ENCODE results near the gene GHR.

- TF ChIP-seq ZNF174 (tag by site-specific recombination; IDR thresholded peaks at IDR 0.05) (no peak), YY1 (tag by site-specific recombination; IDR thresholded peaks at IDR 0.05) (no peak), ZNF391 (tag by site-specific recombination; IDR thresholded peaks at IDR 0.05; ENCODE audit: borderline replicate concordance, low read depth) (no peak), ZNF302 (tag by site-specific recombination; IDR thresholded peaks at IDR 0.05; ENCODE audit: low read depth) (no peak), ZNF24 (tag by site-specific recombination; IDR thresholded peaks at IDR 0.05) (no peak), SETDB1 (IDR thresholded peaks at IDR 0.05; ENCODE audit: insufficient read length, low read length) (no peak), ZNF274 (IDR thresholded peaks at IDR 0.05; ENCODE audit: low read length) (no peak), ZNF274 (tag by site-specific recombination; IDR thresholded peaks at IDR 0.05; ENCODE audit: borderline replicate concordance) (no peak)
- TF ChIP-seq, protein P1, sequence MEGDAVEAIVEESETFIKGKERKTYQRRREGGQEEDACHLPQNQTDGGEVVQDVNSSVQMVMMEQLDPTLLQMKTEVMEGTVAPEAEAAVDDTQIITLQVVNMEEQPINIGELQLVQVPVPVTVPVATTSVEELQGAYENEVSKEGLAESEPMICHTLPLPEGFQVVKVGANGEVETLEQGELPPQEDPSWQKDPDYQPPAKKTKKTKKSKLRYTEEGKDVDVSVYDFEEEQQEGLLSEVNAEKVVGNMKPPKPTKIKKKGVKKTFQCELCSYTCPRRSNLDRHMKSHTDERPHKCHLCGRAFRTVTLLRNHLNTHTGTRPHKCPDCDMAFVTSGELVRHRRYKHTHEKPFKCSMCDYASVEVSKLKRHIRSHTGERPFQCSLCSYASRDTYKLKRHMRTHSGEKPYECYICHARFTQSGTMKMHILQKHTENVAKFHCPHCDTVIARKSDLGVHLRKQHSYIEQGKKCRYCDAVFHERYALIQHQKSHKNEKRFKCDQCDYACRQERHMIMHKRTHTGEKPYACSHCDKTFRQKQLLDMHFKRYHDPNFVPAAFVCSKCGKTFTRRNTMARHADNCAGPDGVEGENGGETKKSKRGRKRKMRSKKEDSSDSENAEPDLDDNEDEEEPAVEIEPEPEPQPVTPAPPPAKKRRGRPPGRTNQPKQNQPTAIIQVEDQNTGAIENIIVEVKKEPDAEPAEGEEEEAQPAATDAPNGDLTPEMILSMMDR (tag by site-specific recombination; IDR thresholded peaks at IDR 0.05), result no peak
- TF ChIP-seq, protein P2, sequence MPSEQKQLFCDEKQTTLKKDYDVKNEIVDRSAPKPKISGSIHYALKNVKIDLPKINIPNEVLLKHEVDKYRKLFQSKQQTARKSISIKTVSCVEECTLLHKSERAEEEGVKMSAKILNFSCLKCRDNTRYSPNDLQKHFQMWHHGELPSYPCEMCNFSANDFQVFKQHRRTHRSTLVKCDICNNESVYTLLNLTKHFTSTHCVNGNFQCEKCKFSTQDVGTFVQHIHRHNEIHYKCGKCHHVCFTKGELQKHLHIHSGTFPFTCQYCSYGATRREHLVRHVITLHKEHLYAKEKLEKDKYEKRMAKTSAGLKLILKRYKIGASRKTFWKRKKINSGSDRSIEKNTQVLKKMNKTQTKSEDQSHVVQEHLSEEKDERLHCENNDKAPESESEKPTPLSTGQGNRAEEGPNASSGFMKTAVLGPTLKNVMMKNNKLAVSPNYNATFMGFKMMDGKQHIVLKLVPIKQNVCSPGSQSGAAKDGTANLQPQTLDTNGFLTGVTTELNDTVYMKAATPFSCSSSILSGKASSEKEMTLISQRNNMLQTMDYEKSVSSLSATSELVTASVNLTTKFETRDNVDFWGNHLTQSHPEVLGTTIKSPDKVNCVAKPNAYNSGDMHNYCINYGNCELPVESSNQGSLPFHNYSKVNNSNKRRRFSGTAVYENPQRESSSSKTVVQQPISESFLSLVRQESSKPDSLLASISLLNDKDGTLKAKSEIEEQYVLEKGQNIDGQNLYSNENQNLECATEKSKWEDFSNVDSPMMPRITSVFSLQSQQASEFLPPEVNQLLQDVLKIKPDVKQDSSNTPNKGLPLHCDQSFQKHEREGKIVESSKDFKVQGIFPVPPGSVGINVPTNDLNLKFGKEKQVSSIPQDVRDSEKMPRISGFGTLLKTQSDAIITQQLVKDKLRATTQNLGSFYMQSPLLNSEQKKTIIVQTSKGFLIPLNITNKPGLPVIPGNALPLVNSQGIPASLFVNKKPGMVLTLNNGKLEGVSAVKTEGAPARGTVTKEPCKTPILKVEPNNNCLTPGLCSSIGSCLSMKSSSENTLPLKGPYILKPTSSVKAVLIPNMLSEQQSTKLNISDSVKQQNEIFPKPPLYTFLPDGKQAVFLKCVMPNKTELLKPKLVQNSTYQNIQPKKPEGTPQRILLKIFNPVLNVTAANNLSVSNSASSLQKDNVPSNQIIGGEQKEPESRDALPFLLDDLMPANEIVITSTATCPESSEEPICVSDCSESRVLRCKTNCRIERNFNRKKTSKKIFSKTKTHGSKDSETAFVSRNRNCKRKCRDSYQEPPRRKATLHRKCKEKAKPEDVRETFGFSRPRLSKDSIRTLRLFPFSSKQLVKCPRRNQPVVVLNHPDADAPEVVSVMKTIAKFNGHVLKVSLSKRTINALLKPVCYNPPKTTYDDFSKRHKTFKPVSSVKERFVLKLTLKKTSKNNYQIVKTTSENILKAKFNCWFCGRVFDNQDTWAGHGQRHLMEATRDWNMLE (tag by site-specific recombination; conservative IDR thresholded peaks at IDR 0.05; ENCODE audit: low read depth), result no peak
- TF ChIP-seq, protein P3, sequence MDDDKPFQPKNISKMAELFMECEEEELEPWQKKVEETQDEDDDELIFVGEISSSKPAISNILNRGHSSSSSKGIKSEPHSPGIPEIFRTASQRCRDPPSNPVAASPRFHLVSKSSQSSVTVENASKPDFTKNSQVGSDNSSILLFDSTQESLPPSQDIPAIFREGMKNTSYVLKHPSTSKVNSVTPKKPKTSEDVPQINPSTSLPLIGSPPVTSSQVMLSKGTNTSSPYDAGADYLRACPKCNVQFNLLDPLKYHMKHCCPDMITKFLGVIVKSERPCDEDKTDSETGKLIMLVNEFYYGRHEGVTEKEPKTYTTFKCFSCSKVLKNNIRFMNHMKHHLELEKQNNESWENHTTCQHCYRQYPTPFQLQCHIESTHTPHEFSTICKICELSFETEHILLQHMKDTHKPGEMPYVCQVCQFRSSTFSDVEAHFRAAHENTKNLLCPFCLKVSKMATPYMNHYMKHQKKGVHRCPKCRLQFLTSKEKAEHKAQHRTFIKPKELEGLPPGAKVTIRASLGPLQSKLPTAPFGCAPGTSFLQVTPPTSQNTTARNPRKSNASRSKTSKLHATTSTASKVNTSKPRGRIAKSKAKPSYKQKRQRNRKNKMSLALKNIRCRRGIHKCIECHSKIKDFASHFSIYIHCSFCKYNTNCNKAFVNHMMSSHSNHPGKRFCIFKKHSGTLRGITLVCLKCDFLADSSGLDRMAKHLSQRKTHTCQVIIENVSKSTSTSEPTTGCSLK (tag by site-specific recombination; IDR thresholded peaks at IDR 0.05), result no peak
These were observed 167.8 kb downstream of the GHR start for GRCh38 chr5:42591015-42591414.
